ENCODE results near the gene NFKBIA.

The NFKBIA gene

GRCh38 chr14:35404449-35405303 is at the start of gene NFKBIA:
TSS of gene NFKBIA (minus strand) at chr14:35404749. CDS start at chr14:35404644, 105 bp downstream.
- TF ChIP-seq CTCF (IDR thresholded peaks at IDR 0.05; ENCODE audit: low read depth, low read length, poor library complexity, severe bottlenecking) (peak; percentile 61), EZH2phosphoT487 (IDR thresholded peaks at IDR 0.05; ENCODE audit: borderline replicate concordance, low read length) (no peak)
- peak within 1 kb of the TSS; percentile 90 for H3K27ac ChIP-seq (ENCODE audit: low read depth, low read length)

GRCh38 chr14:35446450-35446849 is 41.9 kb upstream of the NFKBIA start:
- Histone ChIP-seq H3K27ac (ENCODE audit: low read depth, low read length) (no peak overlapping the region), H3K9me2 (replicated peaks; ENCODE audit: control insufficient read depth, low read length) (no peaks in the 10 kb centered on the region), H3K79me2 (ENCODE audit: control insufficient read depth, low read length) (no peaks in the 10 kb centered on the region), H3F3A (ENCODE audit: control insufficient read depth, insufficient read depth) (no peaks in the 10 kb centered on the region), H4K20me1 (ENCODE audit: control insufficient read depth, insufficient read depth, low read depth, low read length) (no peaks in the 10 kb centered on the region), H3K4me2 (ENCODE audit: low read length) (no peak overlapping the region), H3K27me3 (ENCODE audit: control insufficient read depth, low read length) (no peaks in the 10 kb centered on the region), H3K36me3 (ENCODE audit: control insufficient read depth, low read length) (no peaks in the 10 kb centered on the region), H3K9me3 (ENCODE audit: control insufficient read depth, insufficient read depth, low read length) (no peaks in the 10 kb centered on the region), H3K4me1 (ENCODE audit: control insufficient read depth, low read length) (no peaks in the 10 kb centered on the region), H3K4me3 (ENCODE audit: low read length) (no peak overlapping the region)
- no peak for TF ChIP-seq CTCF (IDR thresholded peaks at IDR 0.05; ENCODE audit: low read depth, low read length, poor library complexity, severe bottlenecking)
- no peak for TF ChIP-seq EZH2phosphoT487 (IDR thresholded peaks at IDR 0.05; ENCODE audit: borderline replicate concordance, low read length)

More at GRCh38 chr14:35404449-35405303, at the start of gene NFKBIA:
- H4K20me1 ChIP-seq (ENCODE audit: control insufficient read depth, insufficient read depth, low read depth, low read length) = peaks cover 20% of the 10 kb centered on the region
- peaks cover 53% of the 10 kb centered on the region for H3K4me1 ChIP-seq (ENCODE audit: control insufficient read depth, low read length)
- peaks cover 42% of the 10 kb centered on the region for H3K36me3 ChIP-seq (ENCODE audit: control insufficient read depth, low read length)
- H3K9me2 ChIP-seq (replicated peaks; ENCODE audit: control insufficient read depth, low read length) = no peaks in the 10 kb centered on the region
- H3K4me2 ChIP-seq (ENCODE audit: low read length) = peak within 1 kb of the TSS; percentile 99
- peak within 1 kb of the TSS; percentile 99 for H3K4me3 ChIP-seq (ENCODE audit: low read length)
- no peaks in the 10 kb centered on the region for H3K9me3 ChIP-seq (ENCODE audit: control insufficient read depth, insufficient read depth, low read length)
- H3F3A ChIP-seq (ENCODE audit: control insufficient read depth, insufficient read depth) = peaks cover 33% of the 10 kb centered on the region
- H3K27me3 ChIP-seq (ENCODE audit: control insufficient read depth, low read length) = no peaks in the 10 kb centered on the region
- H3K79me2 ChIP-seq (ENCODE audit: control insufficient read depth, low read length) = peaks cover 31% of the 10 kb centered on the region

- Histone ChIP-seq H3K4me2 (ENCODE audit: low read length) (no peak overlapping the region), H3K4me3 (ENCODE audit: low read length) (no peak overlapping the region), H3K79me2 (ENCODE audit: control insufficient read depth, low read length) (no peaks in the 10 kb centered on the region), H3F3A (ENCODE audit: control insufficient read depth, insufficient read depth) (no peaks in the 10 kb centered on the region), H3K9me3 (ENCODE audit: control insufficient read depth, insufficient read depth, low read length) (no peaks in the 10 kb centered on the region), H3K27me3 (ENCODE audit: control insufficient read depth, low read length) (no peaks in the 10 kb centered on the region), H4K20me1 (ENCODE audit: control insufficient read depth, insufficient read depth, low read depth, low read length) (no peaks in the 10 kb centered on the region), H3K9me2 (replicated peaks; ENCODE audit: control insufficient read depth, low read length) (no peaks in the 10 kb centered on the region), H3K4me1 (ENCODE audit: control insufficient read depth, low read length) (peaks cover 4% of the 10 kb centered on the region; the same call in 1 of the 2 replicates), H3K36me3 (ENCODE audit: control insufficient read depth, low read length) (no peaks in the 10 kb centered on the region), H3K27ac (ENCODE audit: low read depth, low read length) (no peak overlapping the region)
- TF ChIP-seq CTCF (IDR thresholded peaks at IDR 0.05; ENCODE audit: low read depth, low read length, poor library complexity, severe bottlenecking) (no peak), EZH2phosphoT487 (IDR thresholded peaks at IDR 0.05; ENCODE audit: borderline replicate concordance, low read length) (no peak)
Observed at GRCh38 chr14:35444104-35444503, 39.6 kb upstream of the NFKBIA start.
